GM18858 (cell line): Measurements from ENCODE around the gene SNTG2.
"Not testable (repeated sequence)": the region's sequence is repeated elsewhere in the genome, so short reads cannot be mapped to it uniquely, and the experiment has no call there.

Source experiments
- ATAC-seq: cut with Tn5 transposase; IDR thresholded peaks from one replicate; pipeline ENCODE4 v1.9.1; 2021; ENCODE audit not compliant: unreplicated experiment

The SNTG2 gene

GRCh38 chr2:950080-950966, at the start of gene SNTG2:
Gene SNTG2 (plus strand): TSS chr2:950849. CDS start chr2:950997, 148 bp downstream.
- ATAC-seq: no peak

- no peak for ATAC-seq
These were observed 48.1 kb upstream of the SNTG2 start for GRCh38 chr2:902584-902983.

GRCh38 chr2:903223-903900, 47.3 kb upstream of the SNTG2 start:
- no peak for ATAC-seq

- no peak for ATAC-seq
These were observed 46.2 kb upstream of the SNTG2 start for GRCh38 chr2:904246-905024.

GRCh38 chr2:905091-905832, 45.4 kb upstream of the SNTG2 start:
- ATAC-seq: no peak

GRCh38 chr2:905833-906140, 44.9 kb upstream of the SNTG2 start:
- no peak for ATAC-seq

- ATAC-seq: no peak
These were observed 42.9 kb upstream of the SNTG2 start for GRCh38 chr2:907706-908105.

GRCh38 chr2:908568-908967, 42.1 kb upstream of the SNTG2 start:
- no peak for ATAC-seq

- ATAC-seq: not testable (repeated sequence)
These were observed 40.8 kb upstream of the SNTG2 start for GRCh38 chr2:909764-910379.

GRCh38 chr2:910698-911097, 40.0 kb upstream of the SNTG2 start:
- no peak for ATAC-seq

GRCh38 chr2:915979-916378, 34.7 kb upstream of the SNTG2 start:
- no peak for ATAC-seq

GRCh38 chr2:916935-917334, 33.7 kb upstream of the SNTG2 start:
- ATAC-seq: no peak

GRCh38 chr2:919672-920071, 31.0 kb upstream of the SNTG2 start:
- ATAC-seq: no peak

- ATAC-seq: no peak
These were observed 30.1 kb upstream of the SNTG2 start for GRCh38 chr2:920573-920972.

- ATAC-seq: no peak
These were observed 29.6 kb upstream of the SNTG2 start for GRCh38 chr2:920999-921398.

- ATAC-seq: no peak
These were observed 28.5 kb upstream of the SNTG2 start for GRCh38 chr2:922185-922584.

- no peak for ATAC-seq
These were observed 26.6 kb upstream of the SNTG2 start for GRCh38 chr2:923832-924601.

GRCh38 chr2:924701-925100, 25.9 kb upstream of the SNTG2 start:
- no peak for ATAC-seq

- ATAC-seq: no peak
These were observed 25.3 kb upstream of the SNTG2 start for GRCh38 chr2:925309-925708.

GRCh38 chr2:925711-926110, 24.9 kb upstream of the SNTG2 start:
- ATAC-seq: no peak
